MM.1S (cell line): ENCODE data around the gene COP1.
"Not testable (repeated sequence)": the region's sequence is repeated elsewhere in the genome, so short reads cannot be mapped to it uniquely, and the experiment has no call there.

Experiments
- DNase-seq: peaks from one replicate; pipeline ENCODE4 v3.0.0-alpha.2; 2015
- H2AFZ ChIP-seq: fragments of 300-600 bp; sonication (generic); 2 replicates; pipeline ENCODE4 v1.6.0; 2016; ENCODE audit warnings: antibody characterized with exemption, low read length
- H3F3A ChIP-seq: fragments of 300-600 bp; sonication (generic); 2 replicates; pipeline ENCODE4 v1.6.1; 2016; ENCODE audit warnings: mild to moderate bottlenecking, antibody characterized with exemption, low read length, moderate library complexity, mixed read lengths; ENCODE audit not compliant: insufficient read depth
- H3K27ac ChIP-seq: fragments of 300-600 bp; sonication (generic); 2 replicates; pipeline ENCODE4 v1.5.1; 2016; ENCODE audit warnings: mild to moderate bottlenecking, low read length
- H3K27me3 ChIP-seq: fragments of 300-600 bp; sonication (generic); replicated peaks from 2 replicates; pipeline ENCODE4 v1.6.0; 2016; ENCODE audit warnings: low read length; ENCODE audit not compliant: insufficient read depth
- H3K36me3 ChIP-seq: fragments of 300-600 bp; sonication (generic); replicated peaks from 2 replicates; pipeline ENCODE4 v1.6.1; 2016; ENCODE audit warnings: mild to moderate bottlenecking, low read length, mixed read lengths; ENCODE audit not compliant: insufficient read depth
- H3K4me1 ChIP-seq: fragments of 300-600 bp; sonication (generic); 2 replicates; pipeline ENCODE4 v1.6.1; 2016; ENCODE audit warnings: low read length, mixed read lengths
- H3K4me2 ChIP-seq: fragments of 300-600 bp; sonication (generic); 2 replicates; pipeline ENCODE4 v1.6.0; 2016; ENCODE audit warnings: low read depth, low read length
- H3K4me3 ChIP-seq: fragments of 300-600 bp; sonication (generic); 2 replicates; pipeline ENCODE4 v1.5.1; 2016; ENCODE audit warnings: low read length, mixed read lengths
- H3K79me2 ChIP-seq: fragments of 300-600 bp; sonication (generic); 2 replicates; pipeline ENCODE4 v1.6.1; 2016; ENCODE audit warnings: mixed run types, low read length, mixed read lengths
- H3K9ac ChIP-seq: fragments of 300-600 bp; sonication (generic); 2 replicates; pipeline ENCODE4 v1.6.1; 2016; ENCODE audit warnings: low read length, mixed read lengths
- H3K9me2 ChIP-seq: fragments of 300-600 bp; sonication (generic); replicated peaks from 2 replicates; pipeline ENCODE4 v1.6.1; 2016; ENCODE audit warnings: mild to moderate bottlenecking, low read length, mixed read lengths; ENCODE audit not compliant: insufficient read depth
- H3K9me3 ChIP-seq: fragments of 300-600 bp; sonication (generic); replicated peaks from 2 replicates; pipeline ENCODE4 v1.6.1; 2016; ENCODE audit warnings: mild to moderate bottlenecking, low read length, mixed read lengths; ENCODE audit not compliant: insufficient read depth
- H4K20me1 ChIP-seq: fragments of 300-600 bp; sonication (generic); 2 replicates; pipeline ENCODE4 v1.6.1; 2016; ENCODE audit warnings: mild to moderate bottlenecking, low read length, moderate library complexity, mixed read lengths; ENCODE audit not compliant: insufficient read depth
- CTCF ChIP-seq: fragments of 300-600 bp; sonication (generic); IDR thresholded peaks from 2 replicates; pipeline ENCODE4 v1.5.1; 2016; ENCODE audit warnings: antibody characterized with exemption, low read length, mixed read lengths
- EZH2 ChIP-seq: fragments of 300-600 bp; sonication (generic); optimal IDR thresholded peaks from 2 replicates; pipeline ENCODE3; 2017; ENCODE audit warnings: low read depth, mild to moderate bottlenecking, antibody characterized with exemption, low read length, mixed read lengths
- EZH2phosphoT487 ChIP-seq: fragments of 300-600 bp; sonication (generic); IDR thresholded peaks from 2 replicates; pipeline ENCODE4 v1.6.1; 2018; ENCODE audit warnings: antibody characterized with exemption, low read length

The COP1 gene

GRCh38 chr1:176029609-176030008 lies 177.5 kb downstream of the COP1 start:
- Histone ChIP-seq H3K36me3 (no peaks in the 10 kb centered on the region; the same call in 1 of the 2 replicates), H3K4me2 (no peak overlapping the region), H3F3A (no peaks in the 10 kb centered on the region), H3K27ac (no peak overlapping the region), H3K9me3 (no peaks in the 10 kb centered on the region), H3K9ac (no peak overlapping the region), H3K9me2 (no peaks in the 10 kb centered on the region), H4K20me1 (no peaks in the 10 kb centered on the region), H2AFZ (no peak overlapping the region), H3K79me2 (no peaks in the 10 kb centered on the region), H3K4me3 (no peak overlapping the region), H3K27me3 (no peaks in the 10 kb centered on the region), H3K4me1 (no peaks in the 10 kb centered on the region)
- DNase-seq: no peak
- TF ChIP-seq EZH2 (no peak), EZH2phosphoT487 (no peak), CTCF (no peak)

GRCh38 chr1:176029155-176029554 lies 177.9 kb downstream of the COP1 start:
- no peaks in the 10 kb centered on the region for H3F3A ChIP-seq
- H3K9me2 ChIP-seq: no peaks in the 10 kb centered on the region
- H3K27me3 ChIP-seq: no peaks in the 10 kb centered on the region
- no peak overlapping the region for H3K4me3 ChIP-seq
- H3K9ac ChIP-seq: no peak overlapping the region
- no peaks in the 10 kb centered on the region for H4K20me1 ChIP-seq
- H2AFZ ChIP-seq: no peak overlapping the region
- H3K9me3 ChIP-seq: no peaks in the 10 kb centered on the region
- TF ChIP-seq EZH2 (no peak), EZH2phosphoT487 (no peak), CTCF (no peak)
- no peaks in the 10 kb centered on the region for H3K79me2 ChIP-seq
- H3K4me1 ChIP-seq: no peaks in the 10 kb centered on the region
- no peak for DNase-seq
- no peak overlapping the region for H3K4me2 ChIP-seq
- H3K36me3 ChIP-seq: no peaks in the 10 kb centered on the region; the same call in 1 of the 2 replicates
- H3K27ac ChIP-seq: no peak overlapping the region

- not testable (repeated sequence) for H3K4me1 ChIP-seq, H3K4me3 ChIP-seq, H3K9me2 ChIP-seq, H2AFZ ChIP-seq, H3K9me3 ChIP-seq, H3K27me3 ChIP-seq, DNase-seq, H3K79me2 ChIP-seq, H3K9ac ChIP-seq, H3K4me2 ChIP-seq, H3K27ac ChIP-seq, H3F3A ChIP-seq, H3K36me3 ChIP-seq, H4K20me1 ChIP-seq
Measured at GRCh38 chr1:176027934-176028333, 179.2 kb downstream of the COP1 start.

- H2AFZ ChIP-seq: no peak overlapping the region
- H3K9me3 ChIP-seq: no peaks in the 10 kb centered on the region
- no peaks in the 10 kb centered on the region for H4K20me1 ChIP-seq
- H3F3A ChIP-seq: no peaks in the 10 kb centered on the region
- DNase-seq: no peak
- no peak overlapping the region for H3K27ac ChIP-seq
- no peaks in the 10 kb centered on the region for H3K4me1 ChIP-seq
- H3K4me3 ChIP-seq: no peak overlapping the region
- H3K9ac ChIP-seq: no peak overlapping the region
- TF ChIP-seq EZH2phosphoT487: no peak
- TF ChIP-seq CTCF: no peak
- TF ChIP-seq EZH2: no peak
- H3K4me2 ChIP-seq: no peak overlapping the region
- no peaks in the 10 kb centered on the region; the same call in 1 of the 2 replicates for H3K36me3 ChIP-seq
- H3K9me2 ChIP-seq: no peaks in the 10 kb centered on the region
- no peaks in the 10 kb centered on the region for H3K27me3 ChIP-seq
- no peaks in the 10 kb centered on the region for H3K79me2 ChIP-seq
Measured at GRCh38 chr1:176022574-176022973, 184.5 kb downstream of the COP1 start.
